Activated CD4-positive, alpha-beta memory T cell treated with anti-CD3 and anti-CD28 coated beads, Interleukin-2, amount 10 ng/mL, durations not matched to agents 7 days and 5 days (primary cell): ENCODE measurements around the gene PLA2G4F. TPM values are rescaled to one million over a fixed set of nuclear protein-coding genes. Genes with fewer than 3 reads are reported as not detected.
A peak's percentile ranks its signal among the peaks of the same experiment; 100 is the strongest.

Source experiments
- CTCF ChIA-PET: fragments of 350-600 bp; sonication (Branson Sonifier 250); formaldehyde crosslinking; loops from one replicate; lab custom pipeline; 2021; ENCODE audit warnings: antibody characterized with exemption, inconsistent platforms; lab: Charles Lee
- POLR2A ChIA-PET: fragments of 350-600 bp; sonication (Branson Sonifier 250); formaldehyde crosslinking; loops from one replicate; lab custom pipeline; 2021; ENCODE audit warnings: antibody characterized with exemption; lab: Charles Lee
- DNase-seq: peaks from one replicate; pipeline ENCODE4 v3.0.0-alpha.2; 2020
- H3K27ac Mint-ChIP-seq: one replicate; pipeline ENCODE4 v1.8.0; 2021; ENCODE audit warnings: mild to moderate bottlenecking, mixed read lengths
- H3K27me3 Mint-ChIP-seq: one replicate; pipeline ENCODE4 v1.8.0; 2021; ENCODE audit warnings: mixed read lengths
- H3K36me3 Mint-ChIP-seq: one replicate; pipeline ENCODE4 v1.8.0; 2021; ENCODE audit warnings: low read depth, mixed read lengths
- H3K4me1 Mint-ChIP-seq: one replicate; pipeline ENCODE4 v1.8.0; 2021; ENCODE audit warnings: mixed read lengths
- H3K4me3 Mint-ChIP-seq: one replicate; pipeline ENCODE4 v1.8.0; 2021; ENCODE audit warnings: mild to moderate bottlenecking, mixed read lengths
- H3K9me3 Mint-ChIP-seq: one replicate; pipeline ENCODE4 v1.8.0; 2021; ENCODE audit warnings: mixed read lengths
- total RNA-seq, 2 experiments: library from RNA; stranded (reverse); gene quantifications; one replicate each; pipeline ENCODE4 v1.2.3, GENCODE V29; 2021

Gene PLA2G4F
- total RNA-seq, 2 experiments from 2014 or later = not detected

DNA sequence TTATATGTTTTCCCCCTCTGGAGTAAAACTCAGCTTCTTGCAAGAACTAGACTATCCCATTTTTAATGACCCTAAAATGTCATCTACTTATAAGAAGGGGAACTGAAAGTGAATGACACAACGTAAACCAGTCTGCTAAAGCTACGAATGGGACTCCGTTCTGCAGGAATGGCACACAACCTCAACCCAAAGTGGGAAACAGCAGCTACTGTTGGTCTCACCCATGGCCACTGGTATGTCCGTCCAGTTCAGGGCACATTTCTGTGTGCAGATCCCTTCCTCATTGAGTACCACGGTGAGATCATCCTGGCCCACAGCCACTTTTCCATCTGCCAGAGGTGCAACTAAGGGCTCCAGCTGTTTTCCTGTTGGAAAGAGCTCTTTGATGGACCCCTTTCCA lies 27.9 kb upstream of the PLA2G4F start:
- no peak overlapping the region for H3K27ac Mint-ChIP-seq
- H3K4me1 Mint-ChIP-seq = peaks cover 3% of the 10 kb centered on the region
- ChIA-PET POLR2A (no interaction called here), CTCF (no interaction called here)
- H3K4me3 Mint-ChIP-seq = no peak overlapping the region
- peaks cover 66% of the 10 kb centered on the region for H3K36me3 Mint-ChIP-seq
- no peak for DNase-seq
- no peaks in the 10 kb centered on the region for H3K9me3 Mint-ChIP-seq
- H3K27me3 Mint-ChIP-seq = no peaks in the 10 kb centered on the region

DNA sequence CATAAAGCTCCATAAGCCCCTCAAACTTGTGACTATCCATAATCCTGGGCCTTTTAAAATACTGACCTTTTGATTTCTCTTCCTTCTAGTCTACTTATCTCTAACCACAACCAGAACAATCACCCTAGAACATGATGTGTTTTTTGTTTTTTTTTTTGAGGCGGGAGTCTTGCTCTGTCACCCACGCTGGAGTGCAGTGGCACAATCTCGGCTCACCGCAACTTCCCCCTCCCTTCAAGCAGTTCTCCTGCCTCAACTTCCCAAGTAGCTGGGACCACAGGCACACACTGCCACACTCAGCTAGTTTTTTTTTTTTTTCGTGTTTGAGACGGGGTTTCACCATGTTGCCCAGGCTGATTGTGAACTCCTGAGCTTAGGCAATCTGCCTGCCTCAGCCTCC lies 26.5 kb upstream of the PLA2G4F start:
- Mint-ChIP-seq H3K4me1 (no peaks in the 10 kb centered on the region), H3K9me3 (no peaks in the 10 kb centered on the region), H3K4me3 (no peak overlapping the region), H3K27ac (no peak overlapping the region), H3K36me3 (peaks cover 64% of the 10 kb centered on the region), H3K27me3 (no peaks in the 10 kb centered on the region)
- ChIA-PET POLR2A (no interaction called here), CTCF (no interaction called here)
- DNase-seq = no peak

DNA sequence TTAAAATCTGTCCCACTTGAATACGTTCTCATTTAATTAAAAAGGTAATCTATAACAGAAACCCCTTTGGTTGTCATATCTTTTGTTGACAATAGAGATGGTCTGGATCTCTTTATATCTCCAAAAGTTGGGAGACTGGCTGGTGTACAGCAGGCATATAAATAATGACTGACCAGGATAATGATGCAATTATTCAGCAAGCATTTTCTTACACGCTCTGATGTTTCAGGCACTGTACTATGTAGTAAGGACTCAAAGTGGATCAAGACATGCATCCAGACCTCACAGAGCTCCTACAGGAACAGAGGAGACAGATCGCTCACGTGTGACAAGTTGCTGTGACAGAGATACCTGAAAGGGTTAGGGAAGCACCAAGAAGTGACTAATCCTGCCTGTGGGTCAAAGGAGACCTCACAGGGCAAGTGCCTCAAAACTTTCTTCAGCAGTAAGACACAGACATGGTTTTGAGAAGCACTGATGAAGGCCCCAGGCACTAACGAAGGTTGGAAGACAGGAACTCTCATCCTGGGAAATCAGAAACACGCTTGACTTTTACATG lies 26.0 kb upstream of the PLA2G4F start:
- Mint-ChIP-seq H3K9me3 (no peaks in the 10 kb centered on the region), H3K36me3 (peaks cover 63% of the 10 kb centered on the region), H3K27ac (no peak overlapping the region), H3K27me3 (no peaks in the 10 kb centered on the region), H3K4me1 (no peaks in the 10 kb centered on the region), H3K4me3 (no peak overlapping the region)
- CTCF ChIA-PET = interaction anchor here (0.6 to 0.7 kb wide), 2 partner anchors 60 to 87 kb away, joined by 3 to 4 read pairs; no protein-coding TSS in a partner anchor
- POLR2A ChIA-PET = no interaction called here
- DNase-seq = no peak

DNA sequence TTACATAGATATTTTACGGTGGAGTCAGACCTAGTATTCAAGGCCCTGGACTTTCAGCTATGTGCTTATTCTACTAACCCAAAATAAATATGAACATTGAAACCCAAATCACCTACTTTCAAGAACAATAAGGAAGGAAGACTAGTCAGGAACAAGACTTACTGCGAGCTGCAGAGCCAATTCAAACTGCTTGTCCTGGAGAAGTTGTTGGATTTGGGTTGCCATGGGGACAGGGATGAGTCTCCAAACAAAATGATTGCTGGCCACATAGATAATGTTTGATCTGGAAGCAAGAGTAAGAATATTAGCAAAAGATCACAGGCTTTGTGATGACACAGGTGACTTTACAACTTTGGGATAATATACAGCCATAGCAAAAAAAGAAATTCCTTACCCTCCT lies 21.6 kb upstream of the PLA2G4F start:
- peaks cover 54% of the 10 kb centered on the region for H3K36me3 Mint-ChIP-seq
- no peak overlapping the region for H3K4me3 Mint-ChIP-seq
- no peak overlapping the region for H3K27ac Mint-ChIP-seq
- no peaks in the 10 kb centered on the region for H3K4me1 Mint-ChIP-seq
- POLR2A ChIA-PET = no interaction called here
- no peaks in the 10 kb centered on the region for H3K9me3 Mint-ChIP-seq
- DNase-seq = no peak
- no peaks in the 10 kb centered on the region for H3K27me3 Mint-ChIP-seq
- CTCF ChIA-PET = no interaction called here

DNA sequence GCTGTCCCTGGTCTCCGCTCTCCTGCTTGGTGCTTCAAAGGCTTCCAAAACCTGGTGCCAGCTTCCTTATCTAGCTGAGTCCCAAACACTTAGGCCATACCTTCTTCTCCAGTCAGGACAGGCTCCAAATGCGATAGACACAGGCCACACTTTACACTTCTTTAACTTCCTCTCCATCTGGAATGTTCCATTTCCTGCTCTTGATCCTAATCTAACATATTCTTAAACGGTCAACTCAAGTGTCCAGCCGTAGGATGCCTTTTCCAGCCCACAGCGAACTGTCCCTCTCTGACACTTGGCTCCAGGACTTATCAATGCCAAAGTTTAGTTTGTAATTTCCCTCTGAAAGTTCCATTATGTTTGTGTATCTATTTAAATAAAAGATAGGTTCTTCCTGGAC lies 19.2 kb upstream of the PLA2G4F start:
- Mint-ChIP-seq H3K27ac (no peak overlapping the region), H3K36me3 (peaks cover 66% of the 10 kb centered on the region), H3K27me3 (no peaks in the 10 kb centered on the region), H3K4me1 (peaks cover 17% of the 10 kb centered on the region), H3K4me3 (no peak overlapping the region), H3K9me3 (no peaks in the 10 kb centered on the region)
- DNase-seq = no peak
- CTCF ChIA-PET = no interaction called here
- POLR2A ChIA-PET = no interaction called here

DNA sequence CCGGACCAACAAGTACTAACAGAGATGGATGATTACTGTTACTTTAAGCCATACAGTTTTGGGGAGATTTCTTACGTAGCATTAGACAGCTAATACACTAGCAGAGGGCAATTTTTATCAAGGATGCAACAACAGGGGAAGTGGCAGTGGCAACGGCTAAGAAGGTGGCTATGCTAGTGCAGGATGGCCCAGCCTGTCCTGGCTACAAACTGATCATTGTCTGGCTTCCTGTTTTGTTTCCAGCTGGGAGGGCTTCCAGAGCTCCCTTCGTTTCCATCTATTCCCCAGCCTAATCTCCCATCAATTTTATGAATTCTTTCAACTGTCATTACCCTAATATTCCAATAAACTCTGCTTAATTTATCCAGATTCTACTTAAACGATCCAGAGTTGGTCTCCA lies 16.0 kb upstream of the PLA2G4F start:
- Mint-ChIP-seq H3K4me1 (peaks cover 23% of the 10 kb centered on the region), H3K4me3 (no peak overlapping the region), H3K9me3 (no peaks in the 10 kb centered on the region), H3K27ac (no peak overlapping the region), H3K36me3 (peaks cover 62% of the 10 kb centered on the region), H3K27me3 (no peaks in the 10 kb centered on the region)
- ChIA-PET CTCF (interaction anchor here (1.4 kb wide), 1 partner anchor 213 kb away, joined by 3 read pairs; no protein-coding TSS in a partner anchor), POLR2A (no interaction called here)
- no peak for DNase-seq

DNA sequence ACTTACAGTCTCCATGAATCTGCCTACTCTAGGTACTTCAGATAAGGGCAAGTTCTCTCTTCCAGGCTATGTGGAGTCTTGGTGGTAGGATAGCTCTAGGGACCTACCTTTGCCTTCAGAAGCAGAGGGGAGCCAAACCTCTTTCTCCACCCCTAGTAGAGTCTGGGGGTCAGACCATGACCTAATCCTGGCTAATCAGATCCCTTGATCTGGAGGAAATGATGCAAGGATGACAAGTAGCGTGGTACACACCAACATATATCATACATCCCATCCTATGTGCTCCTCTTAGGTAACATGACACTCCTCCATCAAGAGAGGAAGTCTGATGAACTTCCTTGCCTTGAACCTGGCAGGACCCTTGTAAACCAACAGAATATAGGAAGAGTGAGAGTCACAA lies 15.4 kb upstream of the PLA2G4F start:
- Mint-ChIP-seq H3K4me3 (no peak overlapping the region), H3K36me3 (peaks cover 65% of the 10 kb centered on the region), H3K27ac (peak overlapping the region; percentile 68), H3K27me3 (no peaks in the 10 kb centered on the region), H3K9me3 (no peaks in the 10 kb centered on the region), H3K4me1 (peaks cover 23% of the 10 kb centered on the region)
- ChIA-PET CTCF (interaction anchor here (1.4 kb wide), 1 partner anchor 214 kb away, joined by 3 read pairs; no protein-coding TSS in a partner anchor), POLR2A (interaction anchor here (1.1 to 2.0 kb wide), 3 partner anchors 35 to 300 kb away, joined by 3 to 9 read pairs (median 4); partner anchors contain the start of gene TMEM87A)
- no peak for DNase-seq

DNA sequence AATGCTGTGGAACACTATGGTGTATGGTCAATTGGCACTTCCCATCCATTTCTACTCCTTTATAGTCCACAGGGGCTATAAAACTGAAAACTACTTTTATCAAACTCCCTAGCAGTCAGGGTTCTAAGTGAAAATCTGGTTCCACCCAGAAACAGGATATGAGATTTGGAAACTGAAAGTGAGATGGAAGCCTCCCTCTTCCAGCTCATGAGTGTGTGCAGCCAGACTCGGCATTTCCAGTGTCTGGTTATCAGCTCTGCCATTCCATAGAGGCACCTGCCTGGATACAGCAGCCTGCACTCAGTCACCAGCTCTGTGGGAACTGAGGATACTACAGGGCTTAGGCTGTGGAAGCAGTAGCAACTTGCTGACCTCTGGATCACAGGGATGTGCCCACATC lies 14.7 kb upstream of the PLA2G4F start:
- peaks cover 70% of the 10 kb centered on the region for H3K36me3 Mint-ChIP-seq
- DNase-seq = no peak
- no peak overlapping the region for H3K4me3 Mint-ChIP-seq
- no peaks in the 10 kb centered on the region for H3K9me3 Mint-ChIP-seq
- peaks cover 23% of the 10 kb centered on the region for H3K4me1 Mint-ChIP-seq
- peak overlapping the region; percentile 68 for H3K27ac Mint-ChIP-seq
- ChIA-PET CTCF (no interaction called here), POLR2A (interaction anchor here (0.5 to 2.0 kb wide), 4 partner anchors 9 to 301 kb away, joined by 3 to 9 read pairs (median 4); partner anchors contain the start of gene TMEM87A)
- H3K27me3 Mint-ChIP-seq = no peaks in the 10 kb centered on the region

DNA sequence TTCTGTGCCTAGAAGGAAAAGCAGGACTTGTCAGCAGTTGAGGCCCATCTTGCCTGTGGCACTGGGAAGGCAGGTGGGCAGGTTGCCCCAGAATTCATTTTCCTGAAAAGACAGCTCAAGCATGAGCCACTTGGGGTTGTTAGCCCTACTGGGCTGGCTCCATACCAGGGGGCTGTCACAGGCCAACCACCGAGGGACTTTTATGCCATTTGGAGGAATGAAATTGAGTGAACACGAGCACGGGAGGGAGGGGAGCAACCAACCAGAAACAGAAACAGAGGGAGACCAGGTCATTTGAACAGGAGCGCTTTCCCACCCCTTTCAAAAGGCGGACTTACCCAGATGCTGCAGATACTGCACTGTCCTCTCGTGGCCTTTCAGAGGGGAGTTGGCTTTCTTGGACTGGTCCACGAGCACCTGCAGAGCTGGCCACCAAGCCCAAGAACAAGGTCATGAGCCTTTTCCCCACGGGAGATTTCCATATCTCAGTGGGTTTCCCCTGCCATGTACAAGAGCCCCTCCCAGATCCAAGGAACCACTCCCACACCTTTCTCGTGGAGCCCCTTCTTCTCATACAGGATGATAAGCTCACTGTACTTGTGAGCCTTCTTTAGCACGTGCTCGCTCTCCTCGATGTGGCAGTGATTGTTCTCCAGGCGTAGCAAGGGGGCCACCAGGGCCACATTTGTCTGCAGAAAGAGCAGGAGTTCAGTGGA lies 9.9 kb upstream of the PLA2G4F start:
- H3K27me3 Mint-ChIP-seq = no peaks in the 10 kb centered on the region
- no peaks in the 10 kb centered on the region for H3K9me3 Mint-ChIP-seq
- no peak for DNase-seq
- H3K4me1 Mint-ChIP-seq = peaks cover 13% of the 10 kb centered on the region
- CTCF ChIA-PET = no interaction called here
- H3K4me3 Mint-ChIP-seq = no peak overlapping the region
- peaks cover 74% of the 10 kb centered on the region for H3K36me3 Mint-ChIP-seq
- POLR2A ChIA-PET = no interaction called here
- H3K27ac Mint-ChIP-seq = no peak overlapping the region

DNA sequence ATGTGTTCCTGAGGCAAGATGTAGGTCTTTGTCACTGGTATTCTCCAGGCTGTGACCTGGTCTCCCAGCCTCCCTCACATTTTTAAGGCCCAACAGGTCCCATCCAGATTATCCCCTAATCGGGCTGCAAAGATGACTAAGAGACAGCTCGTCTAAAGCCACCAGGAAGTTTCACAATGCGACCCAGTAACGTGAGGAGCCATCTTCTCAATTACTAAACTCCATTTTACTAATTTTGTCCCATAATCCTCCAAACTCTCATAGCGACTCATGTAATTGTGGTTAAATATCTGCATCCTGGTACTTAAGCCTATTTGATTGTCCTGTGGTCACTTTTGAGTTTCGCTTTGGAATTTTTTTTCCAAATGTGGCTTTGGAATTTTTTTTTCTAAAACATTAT lies 8.7 kb upstream of the PLA2G4F start:
- H3K27me3 Mint-ChIP-seq = no peaks in the 10 kb centered on the region
- no peak overlapping the region for H3K4me3 Mint-ChIP-seq
- H3K36me3 Mint-ChIP-seq = peaks cover 68% of the 10 kb centered on the region
- DNase-seq = no peak
- ChIA-PET CTCF (no interaction called here), POLR2A (no interaction called here)
- H3K4me1 Mint-ChIP-seq = peaks cover 5% of the 10 kb centered on the region
- no peak overlapping the region for H3K27ac Mint-ChIP-seq
- no peaks in the 10 kb centered on the region for H3K9me3 Mint-ChIP-seq

DNA sequence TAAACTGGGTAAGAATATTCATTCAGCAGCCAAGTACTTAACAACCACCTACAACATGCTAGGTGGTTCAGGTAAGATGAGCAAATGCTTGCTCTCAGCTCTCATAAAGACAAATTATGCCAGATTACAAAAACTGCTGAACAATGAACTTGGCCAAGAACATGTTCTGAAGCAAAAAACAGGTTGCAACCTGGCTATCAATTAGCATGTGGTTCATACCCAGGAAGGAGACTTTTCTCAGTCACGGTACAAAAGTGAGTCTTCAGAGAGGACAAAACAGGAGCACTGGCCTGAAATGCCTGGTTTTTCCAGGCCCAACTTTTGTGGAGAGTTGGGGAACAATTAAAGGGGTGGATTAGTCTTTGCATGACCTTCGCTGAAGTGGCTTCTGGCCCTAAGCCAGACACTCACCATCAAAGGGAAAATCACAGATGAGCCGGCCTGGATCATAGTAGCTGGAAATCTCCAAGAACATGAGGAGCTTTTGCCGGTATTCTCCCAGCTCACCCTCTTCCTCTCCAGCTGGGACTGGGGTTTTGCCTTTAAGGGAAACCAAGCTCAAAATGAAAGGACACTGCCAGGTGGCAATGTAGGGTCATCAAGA lies 7.6 kb upstream of the PLA2G4F start:
- Mint-ChIP-seq H3K4me3 (no peak overlapping the region), H3K36me3 (peaks cover 68% of the 10 kb centered on the region), H3K9me3 (no peaks in the 10 kb centered on the region), H3K4me1 (no peaks in the 10 kb centered on the region), H3K27me3 (no peaks in the 10 kb centered on the region), H3K27ac (no peak overlapping the region)
- ChIA-PET POLR2A (interaction anchor here (1.4 kb wide), 1 partner anchor 43 kb away, joined by 3 read pairs; the partner anchor contains the start of gene VPS39), CTCF (no interaction called here)
- no peak for DNase-seq

DNA sequence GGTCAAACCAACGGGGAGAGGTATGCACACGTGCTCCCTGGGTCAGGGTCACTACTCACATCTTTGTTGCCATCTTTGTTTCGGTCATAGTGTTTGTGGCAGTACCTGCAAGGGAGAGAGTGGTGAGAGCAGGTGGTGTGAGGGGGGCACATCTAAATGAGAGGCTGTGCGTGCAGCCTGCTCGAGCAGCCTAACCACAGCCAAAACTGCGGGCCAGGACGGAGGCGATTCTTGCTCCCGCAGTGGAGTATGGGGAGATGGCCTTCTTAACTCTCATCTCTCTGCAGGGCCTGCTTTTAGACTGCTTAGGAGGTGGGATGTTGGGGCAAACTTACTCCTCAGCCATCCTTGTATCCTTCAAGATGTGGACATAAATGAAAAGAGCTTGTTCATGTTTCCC lies 6.9 kb upstream of the PLA2G4F start:
- H3K9me3 Mint-ChIP-seq = no peaks in the 10 kb centered on the region
- DNase-seq = no peak
- CTCF ChIA-PET = no interaction called here
- H3K36me3 Mint-ChIP-seq = peaks cover 68% of the 10 kb centered on the region
- H3K4me3 Mint-ChIP-seq = no peak overlapping the region
- H3K27me3 Mint-ChIP-seq = no peaks in the 10 kb centered on the region
- no peaks in the 10 kb centered on the region for H3K4me1 Mint-ChIP-seq
- H3K27ac Mint-ChIP-seq = no peak overlapping the region
- POLR2A ChIA-PET = interaction anchor here (1.4 kb wide), 1 partner anchor 44 kb away, joined by 3 read pairs; the partner anchor contains the start of gene VPS39

DNA sequence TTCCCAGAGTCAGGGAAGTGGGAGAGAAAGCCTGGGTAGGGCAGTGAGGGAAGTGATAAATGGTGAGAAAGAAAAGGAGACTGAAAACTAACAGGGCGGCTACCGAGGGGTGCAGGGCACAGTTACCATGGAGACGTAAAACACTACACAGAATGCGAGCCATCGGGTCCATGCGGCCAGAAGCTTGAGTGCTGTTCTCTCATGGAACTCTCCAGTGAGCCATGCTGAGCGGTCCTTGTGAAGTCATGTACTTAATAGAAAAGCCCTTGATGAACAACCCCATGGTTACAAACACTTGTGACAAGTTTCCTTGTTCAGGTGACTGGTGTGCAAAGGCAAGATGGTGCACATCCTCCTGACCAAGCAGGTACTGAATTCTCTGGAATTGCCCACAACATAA lies 3.7 kb upstream of the PLA2G4F start:
- CTCF ChIA-PET = no interaction called here

More for the DNA sequence above, 3.7 kb upstream of the PLA2G4F start:
- H3K27me3 Mint-ChIP-seq = no peaks in the 10 kb centered on the region
- H3K4me1 Mint-ChIP-seq = no peaks in the 10 kb centered on the region
- H3K27ac Mint-ChIP-seq = no peak overlapping the region
- DNase-seq = no peak
- peaks cover 42% of the 10 kb centered on the region for H3K36me3 Mint-ChIP-seq
- POLR2A ChIA-PET = no interaction called here
- H3K4me3 Mint-ChIP-seq = no peak overlapping the region
- H3K9me3 Mint-ChIP-seq = no peaks in the 10 kb centered on the region
